Keratinocyte (primary cell): Measurements from ENCODE around the gene DENND1A. TPM values are rescaled to one million over a fixed set of nuclear protein-coding genes. Genes with fewer than 3 reads are reported as not detected.
"Not testable (repeated sequence)": the region's sequence is repeated elsewhere in the genome, so short reads cannot be mapped to it uniquely, and the experiment has no call there.

Experiments
- DNase-seq: peaks from one replicate; pipeline ENCODE4 v3.0.0-alpha.2; 2011; ENCODE audit warnings: low read depth, missing footprints, low spot score
- FAIRE-seq: peaks from 2 replicates; lab custom pipeline; 2011; peaks lifted over from hg19 to GRCh38; lab: Jason Lieb, UNC
- H2AFZ ChIP-seq: 2 replicates; pipeline ENCODE4 v1.6.0; 2012; ENCODE audit warnings: low read length, control low read depth, inconsistent platforms; ENCODE audit not compliant: control insufficient read depth
- H3K27ac ChIP-seq: 2 replicates; pipeline ENCODE4 v1.5.1; 2011; ENCODE audit warnings: low read length; ENCODE audit not compliant: control insufficient read depth, insufficient read depth
- H3K27me3 ChIP-seq: 3 replicates; pipeline ENCODE4 v1.6.0; 2011; ENCODE audit warnings: low read length; ENCODE audit not compliant: control insufficient read depth, insufficient read depth; ENCODE audit errors: extremely low read depth
- H3K36me3 ChIP-seq, 2 experiments: 2 replicates in 1 of 2; 3 replicates in 1 of 2; pipeline ENCODE4 v1.5.1; 2011; ENCODE audit warnings: low read length in 2 of 2, mild to moderate bottlenecking in 1 of 2; ENCODE audit not compliant: control insufficient read depth in 2 of 2, insufficient read depth in 2 of 2; ENCODE audit errors: extremely low read depth in 1 of 2
- H3K4me1 ChIP-seq: 3 replicates; pipeline ENCODE4 v1.5.1; 2011; ENCODE audit warnings: low read length; ENCODE audit not compliant: control insufficient read depth, insufficient read depth; ENCODE audit errors: extremely low read depth
- H3K4me2 ChIP-seq: 3 replicates; pipeline ENCODE4 v1.6.0; 2011; ENCODE audit warnings: low read depth, low read length; ENCODE audit not compliant: control insufficient read depth, insufficient read depth; ENCODE audit errors: extremely low read depth
- H3K4me3 ChIP-seq, 3 experiments: fragments of 200-600 bp in 1 of 3; sonication (generic) in 1 of 3; 2 replicates in 2 of 3; 3 replicates in 1 of 3; pipeline ENCODE4 v1.5.1; 2011 to 2016; ENCODE audit warnings: low read length in 3 of 3, mild to moderate bottlenecking in 3 of 3, control low read depth in 2 of 3, inconsistent platforms in 1 of 3, low read depth in 1 of 3, mixed read lengths in 1 of 3, mixed run types in 1 of 3, moderate library complexity in 1 of 3; ENCODE audit not compliant: control insufficient read depth in 2 of 3, insufficient read depth in 2 of 3; ENCODE audit errors: extremely low read depth in 1 of 3
- H3K79me2 ChIP-seq: 2 replicates; pipeline ENCODE4 v1.6.0; 2012; ENCODE audit warnings: low read length; ENCODE audit not compliant: control insufficient read depth, insufficient read depth
- H3K9ac ChIP-seq: 3 replicates; pipeline ENCODE4 v1.6.0; 2011; ENCODE audit warnings: low read length; ENCODE audit not compliant: control insufficient read depth, insufficient read depth; ENCODE audit errors: extremely low read depth
- H3K9me1 ChIP-seq: 3 replicates; pipeline ENCODE4 v1.6.0; 2011; ENCODE audit warnings: low read length; ENCODE audit not compliant: control insufficient read depth, insufficient read depth; ENCODE audit errors: extremely low read depth
- H3K9me3 ChIP-seq: 2 replicates; pipeline ENCODE4 v1.5.1; 2012; ENCODE audit warnings: low read depth, low read length; ENCODE audit not compliant: control insufficient read depth
- H4K20me1 ChIP-seq: 3 replicates; pipeline ENCODE4 v1.6.0; 2011; ENCODE audit warnings: low read length; ENCODE audit not compliant: control insufficient read depth, insufficient read depth; ENCODE audit errors: extremely low read depth
- CTCF ChIP-seq, 3 experiments: IDR thresholded peaks in 1 of 3; conservative IDR thresholded peaks in 1 of 3; optimal IDR thresholded peaks in 1 of 3; 2 replicates in 2 of 3; 3 replicates in 1 of 3; pipeline versions ENCODE3 to v1.5.1; 2011; ENCODE audit warnings: low read length in 3 of 3, mild to moderate bottlenecking in 3 of 3, moderate library complexity in 2 of 3, control low read depth in 1 of 3, inconsistent platforms in 1 of 3; ENCODE audit not compliant: insufficient read depth in 2 of 3; ENCODE audit errors: extremely low read depth in 1 of 3
- EZH2 ChIP-seq: IDR thresholded peaks from one replicate; pipeline ENCODE4 v1.6.1; 2012; ENCODE audit warnings: inconsistent platforms, mild to moderate bottlenecking, low read length, moderate library complexity
- dilution Hi-C: fragments of 300-500 bp; cut with MboI; formaldehyde crosslinking; loops from one replicate; pipeline ENCODE4 v1.7.0; 2020; ENCODE audit warnings: low sequenced_read_pairs; ENCODE audit not compliant: extremely low pct_ligation_motif_present
- polyA plus RNA-seq, 5 experiments: library from polyadenylated mRNA; depleted of rRNA in 3 of 5; stranded (reverse) in 3 of 5; stranded (forward) in 1 of 5; unstranded in 1 of 5; fragments of >200 nt; gene quantifications; 1 replicate in 1 of 5; 2 replicates in 3 of 5; 3 replicates in 1 of 5; pipeline versions ENCODE4 v1.2.1 to v1.2.3, GENCODE V29; 2011 to 2012; ENCODE audit warnings: missing spikeins in 2 of 5, low read depth in 1 of 5, low replicate concordance in 1 of 5

DENND1A gene
- polyA plus RNA-seq, 1 donor (not counting 4 experiments of a cell fraction or from before 2014, with no cell fraction given) = 13.0 TPM

GRCh38 chr9:123399803-123400378 lies 530.0 kb downstream of the DENND1A start:
- TF ChIP-seq CTCF (optimal IDR thresholded peaks at IDR 0.05 in 1 of 3, IDR thresholded peaks at IDR 0.05 in 1 of 3, conservative IDR thresholded peaks at IDR 0.05 in 1 of 3; ENCODE audit: extremely low read depth in 1 of 3, insufficient read depth in 2 of 3, low read length in 3 of 3) (peak; percentile 47 to 62 (median 52)), EZH2 (no peak)
- dilution Hi-C loops = no loop called here
- Histone ChIP-seq H3K9me3 (no peaks in the 10 kb centered on the region), H3K27ac (no peak overlapping the region), H3K79me2 (no peaks in the 10 kb centered on the region), H3K36me3 (no peaks in the 10 kb centered on the region), H3K27me3 (no peaks in the 10 kb centered on the region), H3K4me3 (no peak overlapping the region), H3K4me1 (no peaks in the 10 kb centered on the region), H4K20me1 (no peaks in the 10 kb centered on the region), H3K9me1 (no peaks in the 10 kb centered on the region), H3K4me2 (no peak overlapping the region), H2AFZ (no peak overlapping the region), H3K9ac (no peak overlapping the region)
- no peak for DNase-seq
- no peak for FAIRE-seq

GRCh38 chr9:123398938-123399337 lies 531.0 kb downstream of the DENND1A start:
- DNase-seq, H3K4me3 ChIP-seq, dilution Hi-C loops, H3K79me2 ChIP-seq, H3K4me1 ChIP-seq, H3K27me3 ChIP-seq, H3K9ac ChIP-seq, H3K27ac ChIP-seq, H3K36me3 ChIP-seq, H3K4me2 ChIP-seq, H2AFZ ChIP-seq, H3K9me1 ChIP-seq, H4K20me1 ChIP-seq, FAIRE-seq, H3K9me3 ChIP-seq: not testable (repeated sequence)

- H3K36me3 ChIP-seq = no peaks in the 10 kb centered on the region
- H3K4me1 ChIP-seq = no peaks in the 10 kb centered on the region
- dilution Hi-C loops = no loop called here
- DNase-seq (no peak), FAIRE-seq (no peak)
- no peaks in the 10 kb centered on the region for H3K79me2 ChIP-seq
- TF ChIP-seq CTCF (optimal IDR thresholded peaks at IDR 0.05 in 1 of 3, IDR thresholded peaks at IDR 0.05 in 1 of 3, conservative IDR thresholded peaks at IDR 0.05 in 1 of 3; ENCODE audit: extremely low read depth in 1 of 3, insufficient read depth in 2 of 3, low read length in 3 of 3) (no peak), EZH2 (no peak)
- no peaks in the 10 kb centered on the region for H3K27me3 ChIP-seq
- H3K9ac ChIP-seq = no peak overlapping the region
- no peak overlapping the region for H3K4me3 ChIP-seq
- H3K27ac ChIP-seq = no peak overlapping the region
- H3K9me1 ChIP-seq = no peaks in the 10 kb centered on the region
- H4K20me1 ChIP-seq = no peaks in the 10 kb centered on the region
- no peak overlapping the region for H3K4me2 ChIP-seq
- H2AFZ ChIP-seq = no peak overlapping the region
- no peaks in the 10 kb centered on the region for H3K9me3 ChIP-seq
Observed at GRCh38 chr9:123397975-123398374, 532.0 kb downstream of the DENND1A start.
